HCT116 (cell line): ENCODE data around the gene KDM3B. TPM values are rescaled to one million over a fixed set of nuclear protein-coding genes. Genes with fewer than 3 reads are reported as not detected.

Experiments used
- ATAC-seq: fragments of 200-7000 bp; cut with Tn5 transposase; 2 replicates; pipeline ENCODE4 v1.9.1; 2020; ENCODE audit warnings: mild to moderate bottlenecking, moderate library complexity
- BruUV-seq: library from RNA; stranded (reverse); fragments of 400-500 nt; replicated peaks from 2 replicates; lab custom pipeline; 2021; lab: Mats Ljungman, UMichigan
- CTCF ChIA-PET: fragments of 300-600 bp; sonication (Branson Sonifier 250); formaldehyde crosslinking; loops from one replicate; lab custom pipeline; 2021; ENCODE audit warnings: antibody characterized with exemption; lab: Charles Lee
- POLR2A ChIA-PET: fragments of 300-600, 350-600 bp; sonication (Branson Sonifier 250); formaldehyde crosslinking; loops from one replicate; lab custom pipeline; 2021; ENCODE audit warnings: antibody characterized with exemption; lab: Charles Lee
- RAD21 ChIA-PET, 2 experiments: fragments of 300-600 bp; sonication (Branson Sonifier 250); formaldehyde crosslinking; loops; one replicate each; lab custom pipeline; 2023; ENCODE audit warnings: low total read pairs in 2 of 2; ENCODE audit not compliant: uncharacterized antibody in 2 of 2, unreplicated experiment in 2 of 2, low non-redundant PET in 1 of 2; lab: Charles Lee
- DNase-seq: peaks from one replicate; pipeline ENCODE4 v3.0.0-alpha.2; 2010; ENCODE audit warnings: low read depth, low spot score
- H2AFZ ChIP-seq: fragments of 200-600 bp; shearing (Covaris generic), sonication (generic); 2 replicates; pipeline ENCODE4 v1.6.1; 2017; ENCODE audit warnings: low read depth, mixed run types, mixed read lengths, antibody characterized with exemption, low read length; ENCODE audit not compliant: poor library complexity, severe bottlenecking
- H3K27ac ChIP-seq: 2 replicates; pipeline ENCODE4 v1.5.1; 2012; ENCODE audit warnings: low read depth, low read length
- H3K27me3 ChIP-seq: fragments of 200-600 bp; sonication (generic); 2 replicates; pipeline ENCODE4 v1.6.1; 2016; ENCODE audit warnings: mixed run types, low read length, mixed read lengths; ENCODE audit not compliant: insufficient read depth
- H3K36me3 ChIP-seq, 2 experiments: fragments of 200-500 bp in 1 of 2; fragments of 200-600 bp in 1 of 2; sonication (Bioruptor generic) in 1 of 2; sonication (generic) in 1 of 2; 2 replicates each; pipeline versions ENCODE4 v1.5.1 to v1.6.1; 2014 to 2016; ENCODE audit warnings: low read length in 2 of 2, inconsistent platforms in 1 of 2, mixed read lengths in 1 of 2, mixed run types in 1 of 2; ENCODE audit not compliant: insufficient read depth in 2 of 2, control insufficient read depth in 1 of 2
- H3K4me1 ChIP-seq, 2 experiments: fragments of 200-600 bp in 1 of 2; sonication (generic) in 1 of 2; 2 replicates each; pipeline versions ENCODE4 v1.5.1 to v1.6.1; 2012 to 2017; ENCODE audit warnings: low read length in 2 of 2, inconsistent platforms in 1 of 2, mild to moderate bottlenecking in 1 of 2, mixed read lengths in 1 of 2, mixed run types in 1 of 2, moderate library complexity in 1 of 2; ENCODE audit not compliant: insufficient read depth in 2 of 2, control insufficient read depth in 1 of 2
- H3K4me2 ChIP-seq: fragments of 200-600 bp; sonication (generic); 2 replicates; pipeline ENCODE4 v1.6.1; 2017; ENCODE audit warnings: mixed run types, low read length, mixed read lengths
- H3K4me3 ChIP-seq, 2 experiments: fragments of 200-600 bp in 1 of 2; sonication (generic) in 1 of 2; replicated peaks in 1 of 2; 2 replicates each; pipeline ENCODE4 v1.5.1; 2011 to 2016; ENCODE audit warnings: low read length in 2 of 2, control low read depth in 1 of 2, low read depth in 1 of 2, mild to moderate bottlenecking in 1 of 2, mixed read lengths in 1 of 2, mixed run types in 1 of 2
- H3K79me2 ChIP-seq: fragments of 200-600 bp; sonication (generic); 2 replicates; pipeline ENCODE4 v1.6.1; 2017; ENCODE audit warnings: mild to moderate bottlenecking, mixed run types, low read length, moderate library complexity, mixed read lengths; ENCODE audit not compliant: insufficient read depth
- H3K9ac ChIP-seq: fragments of 200-600 bp; sonication (generic); 2 replicates; pipeline ENCODE4 v1.6.1; 2016; ENCODE audit warnings: low read length, mixed read lengths
- H3K9me2 ChIP-seq: fragments of 200-600 bp; sonication (generic), shearing (Covaris generic); 2 replicates; pipeline ENCODE4 v1.6.1; 2017; ENCODE audit warnings: mixed run types, mild to moderate bottlenecking, moderate library complexity; ENCODE audit not compliant: insufficient read depth
- H3K9me3 ChIP-seq, 2 experiments: fragments of 200-500 bp in 1 of 2; fragments of 200-600 bp in 1 of 2; sonication (Bioruptor generic) in 1 of 2; sonication (generic) in 1 of 2; 2 replicates each; pipeline ENCODE4 v1.6.1; 2014 to 2017; ENCODE audit warnings: low read length in 2 of 2, mixed read lengths in 2 of 2, inconsistent platforms in 1 of 2, low read depth in 1 of 2, mild to moderate bottlenecking in 1 of 2, mixed run types in 1 of 2, moderate library complexity in 1 of 2; ENCODE audit not compliant: control insufficient read depth in 1 of 2, insufficient read depth in 1 of 2
- H4K20me1 ChIP-seq: fragments of 200-600 bp; sonication (generic), shearing (Covaris generic); 2 replicates; pipeline ENCODE4 v1.6.1; 2017; ENCODE audit warnings: mixed run types, mild to moderate bottlenecking, moderate library complexity; ENCODE audit not compliant: insufficient read depth
- CEBPB ChIP-seq: IDR thresholded peaks from 2 replicates; pipeline ENCODE4 v1.6.1; 2012; ENCODE audit warnings: low read depth
- EGR1 ChIP-seq: IDR thresholded peaks from 2 replicates; pipeline ENCODE4 v1.6.1; 2012; ENCODE audit warnings: low read depth
- ELF1 ChIP-seq: IDR thresholded peaks from 2 replicates; pipeline ENCODE4 v1.6.1; 2012; ENCODE audit warnings: low read depth, borderline replicate concordance
- EZH2 ChIP-seq: fragments of 200-600 bp; sonication (generic); IDR thresholded peaks from 2 replicates; pipeline ENCODE4 v1.6.1; 2017; ENCODE audit warnings: antibody characterized with exemption, mixed run types
- EZH2phosphoT487 ChIP-seq: fragments of 200-600 bp; IDR thresholded peaks from 2 replicates; pipeline ENCODE4 v1.6.1; 2018; ENCODE audit warnings: antibody characterized with exemption, borderline replicate concordance
- FOSL1 ChIP-seq: IDR thresholded peaks from 2 replicates; pipeline ENCODE4 v1.6.1; 2012; ENCODE audit warnings: low read depth
- POLR2AphosphoS5 ChIP-seq: IDR thresholded peaks from 2 replicates; pipeline ENCODE4 v1.6.1; 2011; ENCODE audit warnings: mild to moderate bottlenecking, low read depth, low read length, moderate library complexity
- RAD21 ChIP-seq: IDR thresholded peaks from 2 replicates; pipeline ENCODE4 v1.6.1; 2012; ENCODE audit warnings: low read depth, mild to moderate bottlenecking
- SP1 ChIP-seq: IDR thresholded peaks from 2 replicates; pipeline ENCODE4 v1.6.1; 2012; ENCODE audit warnings: low read depth
- SRF ChIP-seq: IDR thresholded peaks from 2 replicates; pipeline ENCODE4 v1.6.1; 2012; ENCODE audit warnings: low read depth
- TCF7L2 ChIP-seq: IDR thresholded peaks from 2 replicates; pipeline ENCODE4 v1.7.0; 2011; ENCODE audit warnings: borderline replicate concordance, inconsistent platforms; ENCODE audit not compliant: insufficient read depth, insufficient read length; ENCODE audit errors: extremely low read depth
- ZFX ChIP-seq: fragments of 450-650 bp; IDR thresholded peaks from 2 replicates; pipeline ENCODE4 v1.6.1; 2017
- intact Hi-C: fragments of 100-400 bp; cut with micrococcal nuclease; formaldehyde crosslinking; loops from 2 replicates; pipeline ENCODE4 v1.10.0; 2022
- total RNA-seq: library from RNA; stranded (reverse); gene quantifications from one replicate; pipeline ENCODE4 v1.2.1, GENCODE V29; 2021; ENCODE audit not compliant: unreplicated experiment
- TF ChIP-seq, protein P1 (sequence below): IDR thresholded peaks from 2 replicates; pipeline ENCODE4 v1.6.1; 2011; ENCODE audit warnings: mild to moderate bottlenecking, low read length, moderate library complexity; ENCODE audit not compliant: insufficient replicate concordance; ENCODE audit errors: extremely low read depth
- TF ChIP-seq, protein P2 (sequence below): IDR thresholded peaks from 2 replicates; pipeline ENCODE4 v1.6.1; 2012
- TF ChIP-seq, protein P3 (sequence below): IDR thresholded peaks from 2 replicates; pipeline ENCODE4 v1.6.1; 2012
- TF ChIP-seq, protein P4 (sequence below): IDR thresholded peaks from 2 replicates; pipeline ENCODE4 v1.6.1; 2012; ENCODE audit warnings: low read depth
- TF ChIP-seq, protein P5 (sequence below), 3 experiments: fragments of 200-600 bp in 1 of 3; sonication (generic) in 1 of 3; IDR thresholded peaks in 2 of 3; conservative IDR thresholded peaks in 1 of 3; 2 replicates each; pipeline ENCODE4 v1.5.1; 2012 to 2017; ENCODE audit warnings: low read depth in 2 of 3, low read length in 2 of 3, antibody characterized with exemption in 1 of 3, borderline replicate concordance in 1 of 3, control low read depth in 1 of 3, mild to moderate bottlenecking in 1 of 3, mixed read lengths in 1 of 3, mixed run types in 1 of 3, moderate library complexity in 1 of 3; ENCODE audit not compliant: insufficient read depth in 1 of 3

KDM3B gene
- total RNA-seq, 1 experiment from 2014 or later: 65.1 TPM

DNA sequence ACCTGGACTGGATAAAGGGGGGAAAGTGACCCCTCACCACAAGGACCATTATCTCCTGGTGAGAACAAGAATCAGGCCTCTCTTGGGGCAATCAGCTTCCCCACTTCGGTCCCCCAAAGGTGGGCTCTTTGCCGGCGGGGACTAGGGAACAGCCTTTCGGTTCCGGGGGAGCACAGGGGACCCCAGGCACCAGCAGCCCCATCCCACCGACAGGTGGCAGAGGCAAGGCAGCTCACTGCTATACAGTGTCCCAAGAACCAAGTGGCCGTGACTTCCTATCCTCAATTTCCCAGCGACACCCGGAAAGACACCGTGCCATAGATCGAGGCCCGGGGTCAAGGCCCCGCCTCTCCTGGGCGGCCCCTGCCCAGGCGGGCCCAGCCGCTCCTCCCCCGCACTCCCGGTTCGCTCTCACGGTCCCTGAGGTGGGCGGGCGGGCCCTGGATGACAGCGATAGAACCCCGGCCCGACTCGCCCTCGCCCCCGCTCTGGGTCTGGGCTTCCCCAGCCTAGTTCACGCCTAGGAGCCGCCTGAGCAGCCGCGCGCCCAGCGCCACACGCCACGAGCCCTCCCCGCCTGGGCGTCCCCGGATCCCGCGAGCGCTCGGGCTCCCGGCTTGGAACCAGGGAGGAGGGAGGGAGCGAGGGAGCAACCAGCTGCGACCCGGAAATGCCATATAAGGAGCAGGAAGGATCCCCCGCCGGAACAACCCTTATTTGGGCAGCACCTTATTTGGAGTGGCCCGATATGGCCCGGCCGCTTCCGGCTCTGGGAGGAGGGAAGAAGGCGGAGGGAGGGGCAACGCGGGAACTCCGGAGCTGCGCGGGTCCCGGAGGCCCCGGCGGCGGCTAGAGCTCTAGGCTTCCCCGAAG lies 112.1 kb downstream of the KDM3B start:
- DNase-seq (peak; percentile 98), ATAC-seq (peak; percentile 78)
- H4K20me1 ChIP-seq: no peaks in the 10 kb centered on the region; the same call in 1 of the 2 replicates
- peak overlapping the region; percentile 53 to 82 for H3K4me3 ChIP-seq
- peaks cover 4 to 22% of the 10 kb centered on the region in 2 experiments for H3K36me3 ChIP-seq
- BruUV-seq: no TSS peak
- CTCF ChIA-PET: interaction anchor here (1.0 to 3.4 kb wide), 6 partner anchors 10 to 286 kb away, joined by 3 to 48 read pairs (median 6); partner anchors contain the start of genes BRD8, ETF1 and KIF20A
- POLR2A ChIA-PET: interaction anchor here (1.0 to 3.1 kb wide), 13 partner anchors 11 to 111 kb away, joined by 3 to 16 read pairs (median 5); partner anchors contain the start of genes ETF1 and HSPA9
- peaks cover 31% of the 10 kb centered on the region for H3K79me2 ChIP-seq
- intact Hi-C loops: loop anchor here (1.0 kb wide), 1 partner anchor 79 kb away; the partner anchor contains the start of gene ETF1
- peak overlapping the region; percentile 88 for H3K27ac ChIP-seq
- peak overlapping the region; percentile 77 for H2AFZ ChIP-seq
- no peaks in the 10 kb centered on the region for H3K27me3 ChIP-seq
- H3K9ac ChIP-seq: peak overlapping the region; percentile 93
- RAD21 ChIA-PET: interaction anchor here in 1 of 2 experiments (1.1 kb wide), 1 partner anchor 71 kb away, joined by 3 read pairs; no protein-coding TSS in a partner anchor
- peak overlapping the region; percentile 100 for H3K4me2 ChIP-seq
- no peaks in the 10 kb centered on the region for H3K9me2 ChIP-seq
- no peaks in the 10 kb centered on the region for H3K9me3 ChIP-seq
- peaks cover 0 to 40% of the 10 kb centered on the region in 2 experiments; a peak in 3 of 4 replicates for H3K4me1 ChIP-seq
- TF ChIP-seq, protein P1, sequence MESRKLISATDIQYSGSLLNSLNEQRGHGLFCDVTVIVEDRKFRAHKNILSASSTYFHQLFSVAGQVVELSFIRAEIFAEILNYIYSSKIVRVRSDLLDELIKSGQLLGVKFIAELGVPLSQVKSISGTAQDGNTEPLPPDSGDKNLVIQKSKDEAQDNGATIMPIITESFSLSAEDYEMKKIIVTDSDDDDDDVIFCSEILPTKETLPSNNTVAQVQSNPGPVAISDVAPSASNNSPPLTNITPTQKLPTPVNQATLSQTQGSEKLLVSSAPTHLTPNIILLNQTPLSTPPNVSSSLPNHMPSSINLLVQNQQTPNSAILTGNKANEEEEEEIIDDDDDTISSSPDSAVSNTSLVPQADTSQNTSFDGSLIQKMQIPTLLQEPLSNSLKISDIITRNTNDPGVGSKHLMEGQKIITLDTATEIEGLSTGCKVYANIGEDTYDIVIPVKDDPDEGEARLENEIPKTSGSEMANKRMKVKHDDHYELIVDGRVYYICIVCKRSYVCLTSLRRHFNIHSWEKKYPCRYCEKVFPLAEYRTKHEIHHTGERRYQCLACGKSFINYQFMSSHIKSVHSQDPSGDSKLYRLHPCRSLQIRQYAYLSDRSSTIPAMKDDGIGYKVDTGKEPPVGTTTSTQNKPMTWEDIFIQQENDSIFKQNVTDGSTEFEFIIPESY: no peak
- TF ChIP-seq, protein P2, sequence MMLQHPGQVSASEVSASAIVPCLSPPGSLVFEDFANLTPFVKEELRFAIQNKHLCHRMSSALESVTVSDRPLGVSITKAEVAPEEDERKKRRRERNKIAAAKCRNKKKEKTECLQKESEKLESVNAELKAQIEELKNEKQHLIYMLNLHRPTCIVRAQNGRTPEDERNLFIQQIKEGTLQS: no peak
- TF ChIP-seq ELF1: no peak
- TF ChIP-seq SRF: no peak
- TF ChIP-seq, protein P3, sequence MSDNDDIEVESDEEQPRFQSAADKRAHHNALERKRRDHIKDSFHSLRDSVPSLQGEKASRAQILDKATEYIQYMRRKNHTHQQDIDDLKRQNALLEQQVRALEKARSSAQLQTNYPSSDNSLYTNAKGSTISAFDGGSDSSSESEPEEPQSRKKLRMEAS: no peak
- TF ChIP-seq POLR2AphosphoS5: peak; percentile 79
- no peak for TF ChIP-seq TCF7L2
- TF ChIP-seq EZH2: no peak
- TF ChIP-seq SP1: no peak
- no peak for TF ChIP-seq CEBPB
- TF ChIP-seq EZH2phosphoT487: no peak
- no peak for TF ChIP-seq EGR1
- TF ChIP-seq FOSL1: no peak
- TF ChIP-seq, protein P4, sequence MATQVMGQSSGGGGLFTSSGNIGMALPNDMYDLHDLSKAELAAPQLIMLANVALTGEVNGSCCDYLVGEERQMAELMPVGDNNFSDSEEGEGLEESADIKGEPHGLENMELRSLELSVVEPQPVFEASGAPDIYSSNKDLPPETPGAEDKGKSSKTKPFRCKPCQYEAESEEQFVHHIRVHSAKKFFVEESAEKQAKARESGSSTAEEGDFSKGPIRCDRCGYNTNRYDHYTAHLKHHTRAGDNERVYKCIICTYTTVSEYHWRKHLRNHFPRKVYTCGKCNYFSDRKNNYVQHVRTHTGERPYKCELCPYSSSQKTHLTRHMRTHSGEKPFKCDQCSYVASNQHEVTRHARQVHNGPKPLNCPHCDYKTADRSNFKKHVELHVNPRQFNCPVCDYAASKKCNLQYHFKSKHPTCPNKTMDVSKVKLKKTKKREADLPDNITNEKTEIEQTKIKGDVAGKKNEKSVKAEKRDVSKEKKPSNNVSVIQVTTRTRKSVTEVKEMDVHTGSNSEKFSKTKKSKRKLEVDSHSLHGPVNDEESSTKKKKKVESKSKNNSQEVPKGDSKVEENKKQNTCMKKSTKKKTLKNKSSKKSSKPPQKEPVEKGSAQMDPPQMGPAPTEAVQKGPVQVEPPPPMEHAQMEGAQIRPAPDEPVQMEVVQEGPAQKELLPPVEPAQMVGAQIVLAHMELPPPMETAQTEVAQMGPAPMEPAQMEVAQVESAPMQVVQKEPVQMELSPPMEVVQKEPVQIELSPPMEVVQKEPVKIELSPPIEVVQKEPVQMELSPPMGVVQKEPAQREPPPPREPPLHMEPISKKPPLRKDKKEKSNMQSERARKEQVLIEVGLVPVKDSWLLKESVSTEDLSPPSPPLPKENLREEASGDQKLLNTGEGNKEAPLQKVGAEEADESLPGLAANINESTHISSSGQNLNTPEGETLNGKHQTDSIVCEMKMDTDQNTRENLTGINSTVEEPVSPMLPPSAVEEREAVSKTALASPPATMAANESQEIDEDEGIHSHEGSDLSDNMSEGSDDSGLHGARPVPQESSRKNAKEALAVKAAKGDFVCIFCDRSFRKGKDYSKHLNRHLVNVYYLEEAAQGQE: no peak
- peak; percentile 25; the same call in 1 of the 2 replicates for TF ChIP-seq ZFX
- TF ChIP-seq, protein P5, sequence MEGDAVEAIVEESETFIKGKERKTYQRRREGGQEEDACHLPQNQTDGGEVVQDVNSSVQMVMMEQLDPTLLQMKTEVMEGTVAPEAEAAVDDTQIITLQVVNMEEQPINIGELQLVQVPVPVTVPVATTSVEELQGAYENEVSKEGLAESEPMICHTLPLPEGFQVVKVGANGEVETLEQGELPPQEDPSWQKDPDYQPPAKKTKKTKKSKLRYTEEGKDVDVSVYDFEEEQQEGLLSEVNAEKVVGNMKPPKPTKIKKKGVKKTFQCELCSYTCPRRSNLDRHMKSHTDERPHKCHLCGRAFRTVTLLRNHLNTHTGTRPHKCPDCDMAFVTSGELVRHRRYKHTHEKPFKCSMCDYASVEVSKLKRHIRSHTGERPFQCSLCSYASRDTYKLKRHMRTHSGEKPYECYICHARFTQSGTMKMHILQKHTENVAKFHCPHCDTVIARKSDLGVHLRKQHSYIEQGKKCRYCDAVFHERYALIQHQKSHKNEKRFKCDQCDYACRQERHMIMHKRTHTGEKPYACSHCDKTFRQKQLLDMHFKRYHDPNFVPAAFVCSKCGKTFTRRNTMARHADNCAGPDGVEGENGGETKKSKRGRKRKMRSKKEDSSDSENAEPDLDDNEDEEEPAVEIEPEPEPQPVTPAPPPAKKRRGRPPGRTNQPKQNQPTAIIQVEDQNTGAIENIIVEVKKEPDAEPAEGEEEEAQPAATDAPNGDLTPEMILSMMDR (IDR thresholded peaks at IDR 0.05 in 2 of 3, conservative IDR thresholded peaks at IDR 0.05 in 1 of 3; ENCODE audit: borderline replicate concordance in 1 of 3, insufficient read depth in 1 of 3, low read depth in 2 of 3, low read length in 2 of 3): peak in 1 of 3 experiments; percentile 17; a peak in 2 of 6 replicates
- TF ChIP-seq RAD21: no peak
